ENCODE data around the gene MRTFB. TPM values are rescaled to one million over a fixed set of nuclear protein-coding genes. Genes with fewer than 3 reads are reported as not detected.

MRTFB gene
- total and polyA plus RNA-seq, 2 donors (not counting 3 experiments of a cell fraction or from before 2014, with no cell fraction given): 19.6 to 49.5 TPM

DNA sequence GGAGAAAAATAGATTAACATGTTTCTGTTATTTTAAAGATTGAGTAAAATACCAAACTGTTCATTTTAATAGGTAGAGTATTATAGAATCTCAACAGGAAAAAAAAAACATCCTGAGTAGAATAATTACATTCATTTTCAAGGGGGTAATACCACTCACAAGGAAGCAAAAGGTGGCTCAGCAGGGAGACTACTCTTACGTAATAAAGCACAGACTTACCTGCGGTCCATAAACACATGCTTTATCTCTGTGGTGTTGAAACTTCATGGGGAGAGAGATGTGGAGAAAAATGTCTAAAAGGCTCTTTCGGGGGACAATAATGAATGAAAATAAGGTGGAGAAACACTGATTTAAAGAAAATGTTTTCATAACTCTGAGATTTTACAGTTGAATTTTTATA is 171.7 kb downstream of the MRTFB start:
- H2AFZ ChIP-seq (ENCODE audit: low read depth, low read length): no peak overlapping the region
- no peak overlapping the region for H3K9ac ChIP-seq (replicated peaks; ENCODE audit: extremely low read depth, insufficient read depth, low read length)
- H3K9me1 ChIP-seq (replicated peaks; ENCODE audit: control insufficient read depth, extremely low read depth, insufficient read depth, low read length): no peaks in the 10 kb centered on the region
- no peak for DNase-seq (ENCODE audit: low read depth, low spot score)
- no peak for FAIRE-seq
- H3K27ac ChIP-seq (ENCODE audit: insufficient read depth, low read depth, low read length): no peak overlapping the region
- BruUV-seq (replicated peaks): no TSS peak
- no peak overlapping the region for H3K4me2 ChIP-seq (ENCODE audit: insufficient read depth, low read length)
- dilution Hi-C loops (cut with MboI; ENCODE audit: extremely low pct_ligation_motif_present, low sequenced_read_pairs): loop anchor here (25.0 kb wide), 1 partner anchor 305 kb away; no protein-coding TSS in a partner anchor
- no peaks in the 10 kb centered on the region for H3K4me1 ChIP-seq (ENCODE audit: control insufficient read depth, extremely low read depth, insufficient read depth, low read length)
- no peak overlapping the region for H3K4me3 ChIP-seq (replicated peaks in 1 of 3; ENCODE audit: insufficient read depth in 1 of 3, low read depth in 1 of 3, low read length in 3 of 3)
- intact Hi-C loops (cut with micrococcal nuclease): no loop called here
- ChIA-PET CTCF (no interaction called here), POLR2A (no interaction called here)
- no peaks in the 10 kb centered on the region for H4K20me1 ChIP-seq (replicated peaks; ENCODE audit: control insufficient read depth, extremely low read depth, insufficient read depth, low read length)
- H3K9me3 ChIP-seq (replicated peaks; ENCODE audit: control insufficient read depth, insufficient read depth, low read length): no peaks in the 10 kb centered on the region
- H3K36me3 ChIP-seq (ENCODE audit: control insufficient read depth in 2 of 2, extremely low read depth in 1 of 2, insufficient read depth in 2 of 2, low read length in 2 of 2): peaks cover 26 to 30% of the 10 kb centered on the region in 2 experiments
- no peak for TF ChIP-seq JUN (IDR thresholded peaks at IDR 0.05; ENCODE audit: borderline replicate concordance, insufficient read depth, insufficient read length, low read depth)
- TF ChIP-seq, protein P1, sequence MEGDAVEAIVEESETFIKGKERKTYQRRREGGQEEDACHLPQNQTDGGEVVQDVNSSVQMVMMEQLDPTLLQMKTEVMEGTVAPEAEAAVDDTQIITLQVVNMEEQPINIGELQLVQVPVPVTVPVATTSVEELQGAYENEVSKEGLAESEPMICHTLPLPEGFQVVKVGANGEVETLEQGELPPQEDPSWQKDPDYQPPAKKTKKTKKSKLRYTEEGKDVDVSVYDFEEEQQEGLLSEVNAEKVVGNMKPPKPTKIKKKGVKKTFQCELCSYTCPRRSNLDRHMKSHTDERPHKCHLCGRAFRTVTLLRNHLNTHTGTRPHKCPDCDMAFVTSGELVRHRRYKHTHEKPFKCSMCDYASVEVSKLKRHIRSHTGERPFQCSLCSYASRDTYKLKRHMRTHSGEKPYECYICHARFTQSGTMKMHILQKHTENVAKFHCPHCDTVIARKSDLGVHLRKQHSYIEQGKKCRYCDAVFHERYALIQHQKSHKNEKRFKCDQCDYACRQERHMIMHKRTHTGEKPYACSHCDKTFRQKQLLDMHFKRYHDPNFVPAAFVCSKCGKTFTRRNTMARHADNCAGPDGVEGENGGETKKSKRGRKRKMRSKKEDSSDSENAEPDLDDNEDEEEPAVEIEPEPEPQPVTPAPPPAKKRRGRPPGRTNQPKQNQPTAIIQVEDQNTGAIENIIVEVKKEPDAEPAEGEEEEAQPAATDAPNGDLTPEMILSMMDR (IDR thresholded peaks at IDR 0.05; ENCODE audit: extremely low read depth in 1 of 2, insufficient read depth in 1 of 2, low read depth in 1 of 2, low read length in 2 of 2): no peak
- no peak for TF ChIP-seq EZH2 (IDR thresholded peaks at IDR 0.05; ENCODE audit: borderline replicate concordance, low read depth, low read length, severe bottlenecking)
- no peak for TF ChIP-seq POLR2AphosphoS5 (IDR thresholded peaks at IDR 0.05; ENCODE audit: insufficient read depth, low read depth, low read length)
- no peak for TF ChIP-seq FOS (IDR thresholded peaks at IDR 0.05; ENCODE audit: borderline replicate concordance, insufficient read depth, low read length)
- TF ChIP-seq, protein P2, sequence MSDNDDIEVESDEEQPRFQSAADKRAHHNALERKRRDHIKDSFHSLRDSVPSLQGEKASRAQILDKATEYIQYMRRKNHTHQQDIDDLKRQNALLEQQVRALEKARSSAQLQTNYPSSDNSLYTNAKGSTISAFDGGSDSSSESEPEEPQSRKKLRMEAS (IDR thresholded peaks at IDR 0.05; ENCODE audit: insufficient read depth, insufficient read length): no peak
- no peak for TF ChIP-seq MYC (IDR thresholded peaks at IDR 0.05; ENCODE audit: low read depth, low read length)
- no peak for TF ChIP-seq GATA2 (IDR thresholded peaks at IDR 0.05; ENCODE audit: insufficient read depth, insufficient read length, low read depth, low read length)
- no peak for TF ChIP-seq POLR2A (IDR thresholded peaks at IDR 0.05; ENCODE audit: low read depth, low read length)
- H3K79me2 ChIP-seq (ENCODE audit: control insufficient read depth, insufficient read depth, low read length): no peaks in the 10 kb centered on the region
- H3K27me3 ChIP-seq (ENCODE audit: control insufficient read depth in 2 of 2, insufficient read depth in 2 of 2, low read length in 2 of 2): no peaks in the 10 kb centered on the region

Data from endothelial cell of umbilical vein (primary cell).